HG03139 (cell line): ENCODE data around the gene C11orf21.
"Not testable (repeated sequence)": the region's sequence is repeated elsewhere in the genome, so short reads cannot be mapped to it uniquely, and the experiment has no call there.

Experiments
- ATAC-seq: cut with Tn5 transposase; IDR thresholded peaks from one replicate; pipeline ENCODE4 v1.9.1; 2021; ENCODE audit not compliant: unreplicated experiment

The C11orf21 gene

DNA sequence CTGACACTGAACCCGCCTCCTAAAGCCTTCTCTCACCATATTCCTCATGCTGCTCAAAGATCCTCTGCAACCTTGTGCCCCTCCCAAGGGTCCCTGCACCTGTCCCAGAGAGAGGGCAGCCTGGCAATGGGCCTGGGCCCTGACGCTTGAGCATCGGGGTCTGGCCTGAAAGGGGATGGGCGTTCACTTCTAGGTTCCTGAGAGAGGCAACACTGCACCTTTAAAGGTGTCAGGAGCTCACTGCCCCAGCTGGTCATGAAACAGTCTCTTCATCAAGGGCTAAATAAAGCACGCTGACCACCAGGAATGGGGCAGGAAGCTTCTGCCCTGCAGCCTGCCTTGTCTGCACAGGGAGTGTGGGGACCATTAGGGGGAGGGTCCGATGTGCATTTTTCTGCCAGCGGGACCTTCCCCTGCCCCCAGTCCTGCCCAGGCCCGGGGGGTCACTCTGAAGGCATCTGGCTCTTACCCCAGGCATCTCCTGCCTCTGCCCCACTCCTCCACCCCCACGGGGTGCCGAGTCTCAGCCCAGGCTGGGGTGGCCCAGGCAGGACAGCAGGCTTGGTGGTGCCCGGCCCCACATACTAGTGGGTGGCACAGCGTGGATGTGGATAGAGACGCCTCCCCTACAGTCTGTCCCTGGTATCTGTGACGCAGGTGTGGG, 3.5 kb downstream of the C11orf21 start:
- ATAC-seq, result no peak

DNA sequence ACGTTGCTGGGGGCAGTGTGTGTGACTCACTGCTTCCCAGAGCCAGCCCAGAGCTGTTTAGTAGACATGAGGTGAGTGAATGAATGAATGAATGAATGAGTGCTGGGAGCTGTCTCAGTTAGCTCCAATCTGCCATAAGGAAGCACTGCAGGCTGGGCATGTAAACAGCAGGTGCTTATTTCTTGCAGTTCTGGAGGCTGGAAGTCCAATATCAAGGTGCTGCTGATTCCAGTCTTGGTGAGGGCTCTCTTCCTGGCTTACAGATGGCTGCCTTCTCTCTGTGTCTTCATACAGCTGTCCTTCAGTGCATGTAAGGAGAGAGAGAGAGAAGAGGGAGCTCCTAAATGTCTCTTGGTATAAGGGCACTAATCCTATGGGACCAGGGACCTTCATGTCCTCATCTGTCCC, 4.1 kb downstream of the C11orf21 start:
- no peak for ATAC-seq

DNA sequence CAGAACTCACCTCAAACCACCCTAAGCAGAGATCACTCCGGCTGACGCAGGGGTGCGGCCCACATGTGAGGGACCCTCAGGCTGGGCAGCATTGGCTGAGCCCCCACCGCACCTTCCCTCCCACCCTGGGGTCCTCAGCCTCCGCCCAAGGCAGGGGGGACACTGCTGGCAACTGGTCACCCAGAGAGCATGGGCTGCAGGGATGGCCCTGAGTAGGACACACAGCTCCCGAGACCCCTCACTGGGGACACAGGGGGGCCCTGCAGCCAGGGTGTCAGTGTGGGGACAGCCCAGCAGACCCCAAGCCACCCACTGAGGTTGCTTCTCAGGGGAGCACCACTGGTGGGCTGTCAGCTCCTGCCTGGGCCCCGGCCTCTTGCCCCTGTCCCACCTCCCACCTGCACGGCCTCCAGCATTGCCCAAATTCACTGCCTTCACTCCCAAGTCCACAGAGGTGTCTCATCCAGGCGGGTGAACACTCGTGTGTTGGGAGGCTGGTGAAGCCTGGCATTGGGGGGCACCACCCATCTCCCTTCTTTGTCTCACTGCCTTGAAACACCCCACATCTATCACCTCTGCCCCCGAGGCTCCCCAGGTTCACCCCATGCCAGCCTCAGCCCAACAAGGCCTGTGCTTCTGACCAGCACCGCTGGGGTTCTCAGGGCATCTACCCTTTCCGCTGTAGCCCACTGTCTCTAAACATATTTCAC, 4.7 kb downstream of the C11orf21 start:
- ATAC-seq, result no peak

DNA sequence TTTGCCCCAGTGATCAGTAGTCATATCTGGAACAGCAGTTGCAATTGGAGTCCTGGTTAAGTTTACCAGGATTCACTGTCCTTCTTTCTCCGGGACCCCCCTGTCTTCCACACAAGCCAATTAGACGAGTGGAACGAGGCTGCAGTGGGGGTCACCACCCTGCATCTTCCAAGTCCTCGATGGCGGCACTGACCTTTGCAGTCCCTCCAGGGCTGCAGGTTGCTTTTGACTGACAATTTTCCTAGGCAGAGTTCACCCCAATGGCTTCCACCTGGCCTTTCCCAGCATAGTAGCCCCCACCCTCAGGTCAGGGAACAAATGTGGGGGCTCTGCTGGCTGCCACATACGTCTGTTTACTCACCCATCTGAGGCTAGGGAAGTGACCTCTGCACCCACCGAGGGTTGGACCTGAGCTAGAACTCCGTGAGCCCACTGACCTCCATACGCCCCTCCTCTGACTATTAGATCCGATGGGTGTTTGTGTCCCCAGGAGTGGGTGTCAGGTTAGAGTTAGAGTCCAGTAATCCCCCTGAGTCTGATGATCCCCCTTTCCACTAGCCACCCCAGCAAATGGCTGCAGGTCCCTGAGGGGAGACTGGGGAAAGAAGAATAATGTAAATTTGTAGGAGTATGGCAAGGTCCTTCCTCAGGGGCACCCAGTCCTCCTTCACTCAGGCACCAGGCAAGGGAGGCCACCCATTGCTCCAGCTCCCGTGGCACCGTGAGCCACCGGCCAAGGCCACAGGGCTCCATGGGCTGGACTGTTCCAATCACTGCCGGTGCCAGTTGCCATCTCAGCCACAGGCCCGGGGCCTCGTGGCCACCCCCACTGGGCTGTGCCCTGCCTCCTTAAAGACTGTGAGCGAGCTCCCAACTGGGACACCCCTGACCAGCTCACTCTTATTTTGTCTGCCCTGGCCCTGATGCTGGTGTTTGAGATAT, 5.5 kb downstream of the C11orf21 start:
- ATAC-seq, result no peak

GRCh38 chr11:2294926-2295290, 6.8 kb downstream of the C11orf21 start:
- ATAC-seq, result no peak

- no peak for ATAC-seq
Measured at GRCh38 chr11:2293984-2294925, 7.5 kb downstream of the C11orf21 start.

- no peak for ATAC-seq
Measured at GRCh38 chr11:2293531-2293971, 8.2 kb downstream of the C11orf21 start.

GRCh38 chr11:2290351-2290841, 11.3 kb downstream of the C11orf21 start:
- no peak for ATAC-seq

- no peak for ATAC-seq
Measured at GRCh38 chr11:2289859-2290258, 11.9 kb downstream of the C11orf21 start.

- no peak for ATAC-seq
Measured at GRCh38 chr11:2289350-2289749, 12.4 kb downstream of the C11orf21 start.

DNA sequence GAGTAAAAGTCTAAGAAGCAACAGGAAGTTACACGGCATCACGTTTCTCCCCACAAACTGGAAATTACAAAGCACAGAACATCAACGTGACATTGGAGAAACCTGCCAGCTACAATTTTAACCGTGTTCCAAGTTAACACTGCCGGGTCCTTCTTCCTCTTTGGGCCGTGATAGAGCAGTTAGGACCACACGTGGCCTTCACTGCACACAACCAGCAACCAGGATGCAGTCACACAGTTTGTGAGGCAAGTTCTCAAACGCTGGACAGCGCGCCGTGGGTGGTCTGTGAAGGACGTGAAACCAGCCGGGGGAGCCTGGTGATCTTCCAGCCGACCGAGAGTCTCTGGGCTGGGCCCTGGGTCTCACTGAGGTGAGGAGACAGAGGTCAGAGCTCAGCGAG, 14.6 kb downstream of the C11orf21 start:
- ATAC-seq, result no peak

- not testable (repeated sequence) for ATAC-seq
Measured at GRCh38 chr11:2286350-2286749, 15.4 kb downstream of the C11orf21 start.

- ATAC-seq, result no peak
Measured at GRCh38 chr11:2280208-2280607, 21.5 kb downstream of the C11orf21 start.

GRCh38 chr11:2277933-2278523, 23.7 kb downstream of the C11orf21 start:
- no peak for ATAC-seq

GRCh38 chr11:2277008-2277346, 24.7 kb downstream of the C11orf21 start:
- ATAC-seq, result no peak

DNA sequence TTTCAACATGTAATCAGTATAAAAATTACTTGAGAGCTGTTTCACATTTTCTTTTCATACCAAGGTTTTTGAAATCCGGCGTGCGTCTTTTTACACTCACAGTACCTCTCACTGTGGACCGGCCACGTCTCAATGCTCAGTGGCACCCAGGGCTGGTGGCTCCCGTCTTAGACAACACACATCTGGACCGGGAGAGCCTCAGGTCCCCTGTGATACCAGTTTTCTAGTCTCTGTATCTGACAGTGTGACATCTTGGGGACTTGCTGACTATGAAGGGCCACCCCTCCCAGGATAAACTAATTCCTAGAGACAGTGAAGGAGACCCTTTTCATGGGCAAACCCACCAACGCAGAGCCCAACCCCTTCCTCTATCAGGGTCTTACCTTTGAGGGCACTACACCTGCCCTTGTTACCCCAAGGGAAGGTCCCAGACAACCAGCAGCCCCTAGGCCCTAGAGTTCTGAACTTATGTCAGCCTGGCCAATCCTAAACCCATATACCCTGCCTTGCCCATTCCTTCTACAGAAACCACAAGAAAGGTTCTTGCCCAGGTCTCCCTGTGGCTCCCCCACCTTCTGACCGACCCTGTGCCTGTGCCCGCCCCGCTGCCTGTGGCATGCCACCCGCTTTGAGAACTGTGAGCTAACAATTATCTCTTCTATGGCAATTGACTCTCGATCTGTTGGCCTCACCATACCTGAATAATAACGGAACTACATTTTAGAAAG, 25.3 kb downstream of the C11orf21 start:
- ATAC-seq, result no peak

DNA sequence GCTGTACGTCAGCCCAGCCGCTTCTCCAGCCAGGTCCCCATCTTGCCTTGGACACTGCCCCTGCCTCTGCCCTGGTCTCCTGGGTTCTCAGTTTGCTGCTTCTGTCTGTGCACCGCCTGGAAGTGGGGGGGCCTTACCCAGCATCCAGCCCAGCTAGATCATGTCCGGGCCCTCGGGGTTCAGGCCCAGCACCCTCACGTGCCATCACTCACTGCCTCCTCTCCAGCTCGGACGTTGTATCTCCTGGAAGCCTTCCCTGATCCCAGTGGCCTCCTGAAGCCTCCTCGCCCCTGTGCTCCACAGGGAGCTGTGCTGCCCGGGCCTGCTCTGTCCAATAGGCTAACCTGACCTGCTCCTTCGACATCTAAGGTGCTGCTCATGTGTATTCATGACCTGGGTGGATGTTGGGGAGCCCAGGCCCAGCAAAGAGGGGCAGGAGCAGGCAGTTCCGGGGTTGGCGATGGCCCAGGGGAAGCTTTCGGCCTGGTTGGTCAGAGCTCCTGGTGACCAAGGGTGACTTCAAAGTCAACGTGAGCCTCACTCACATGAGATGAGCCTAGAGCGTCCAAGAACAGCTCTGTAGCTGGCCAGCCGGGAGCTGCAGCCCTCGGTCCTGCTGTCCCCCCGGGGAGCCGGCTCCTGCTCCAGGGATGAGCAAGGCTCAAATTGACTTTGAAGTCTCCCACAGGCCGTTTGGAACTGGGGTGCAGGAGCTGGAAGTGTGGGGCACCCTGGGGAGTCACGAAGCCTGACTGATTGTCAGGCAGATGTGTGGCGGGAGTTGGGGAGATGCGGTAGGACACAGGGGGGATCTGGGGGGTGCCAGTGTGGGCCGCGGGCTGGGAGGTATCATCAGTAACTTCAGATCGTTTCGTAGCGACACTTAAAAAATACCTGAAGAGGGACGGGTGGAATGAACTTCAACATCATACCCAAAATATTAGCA, 26.1 kb downstream of the C11orf21 start:
- ATAC-seq, result no peak

DNA sequence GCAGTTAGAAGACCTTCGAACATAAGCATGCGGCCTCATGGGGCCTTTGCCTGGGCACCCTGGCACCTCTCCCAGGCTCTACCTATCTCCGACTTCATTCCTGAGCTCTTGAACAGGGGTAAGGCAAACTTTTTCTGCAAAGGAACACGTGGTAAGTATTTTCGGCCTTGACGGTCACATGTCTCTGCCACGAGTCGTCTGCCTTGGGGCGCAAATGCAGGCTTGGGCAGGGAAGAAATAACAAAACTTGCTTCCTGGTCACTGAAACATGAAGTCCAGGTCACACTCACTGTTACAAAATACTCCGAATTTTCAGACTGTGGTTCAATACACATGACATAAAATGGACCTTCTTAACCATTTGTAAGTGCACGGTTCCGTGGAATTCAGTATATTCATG, 27.9 kb downstream of the C11orf21 start:
- no peak for ATAC-seq
